HG02884 (cell line): ENCODE data around the gene ALDH16A1.

ENCODE experiments used
- ATAC-seq: cut with Tn5 transposase; IDR thresholded peaks from one replicate; pipeline ENCODE4 v1.9.1; 2021; ENCODE audit warnings: mild to moderate bottlenecking, moderate library complexity; ENCODE audit not compliant: unreplicated experiment

ALDH16A1 gene

GRCh38 chr19:49507803-49508494 is 54.9 kb downstream of the ALDH16A1 start:
- ATAC-seq, result no peak

GRCh38 chr19:49512970-49513745 is 60.1 kb downstream of the ALDH16A1 start:
- no peak for ATAC-seq

- no peak for ATAC-seq
Measured at GRCh38 chr19:49513746-49514118, 60.7 kb downstream of the ALDH16A1 start.

GRCh38 chr19:49514151-49514550 is 61.1 kb downstream of the ALDH16A1 start:
- no peak for ATAC-seq

GRCh38 chr19:49515767-49516166 is 62.7 kb downstream of the ALDH16A1 start:
- no peak for ATAC-seq

- no peak for ATAC-seq
Measured at GRCh38 chr19:49518033-49518432, 65.0 kb downstream of the ALDH16A1 start.
